HG02884 (cell line): ENCODE results near the gene OBSCN.
A peak's percentile ranks its signal among the peaks of the same experiment; 100 is the strongest.
"Not testable (repeated sequence)": the region's sequence is repeated elsewhere in the genome, so short reads cannot be mapped to it uniquely, and the experiment has no call there.

Experiments
- ATAC-seq: cut with Tn5 transposase; IDR thresholded peaks from one replicate; pipeline ENCODE4 v1.9.1; 2021; ENCODE audit warnings: mild to moderate bottlenecking, moderate library complexity; ENCODE audit not compliant: unreplicated experiment

OBSCN gene

GRCh38 chr1:228169345-228169744, 38.5 kb upstream of the OBSCN start:
- ATAC-seq = no peak

- ATAC-seq = no peak
Observed at GRCh38 chr1:228170666-228171065, 37.2 kb upstream of the OBSCN start.

DNA sequence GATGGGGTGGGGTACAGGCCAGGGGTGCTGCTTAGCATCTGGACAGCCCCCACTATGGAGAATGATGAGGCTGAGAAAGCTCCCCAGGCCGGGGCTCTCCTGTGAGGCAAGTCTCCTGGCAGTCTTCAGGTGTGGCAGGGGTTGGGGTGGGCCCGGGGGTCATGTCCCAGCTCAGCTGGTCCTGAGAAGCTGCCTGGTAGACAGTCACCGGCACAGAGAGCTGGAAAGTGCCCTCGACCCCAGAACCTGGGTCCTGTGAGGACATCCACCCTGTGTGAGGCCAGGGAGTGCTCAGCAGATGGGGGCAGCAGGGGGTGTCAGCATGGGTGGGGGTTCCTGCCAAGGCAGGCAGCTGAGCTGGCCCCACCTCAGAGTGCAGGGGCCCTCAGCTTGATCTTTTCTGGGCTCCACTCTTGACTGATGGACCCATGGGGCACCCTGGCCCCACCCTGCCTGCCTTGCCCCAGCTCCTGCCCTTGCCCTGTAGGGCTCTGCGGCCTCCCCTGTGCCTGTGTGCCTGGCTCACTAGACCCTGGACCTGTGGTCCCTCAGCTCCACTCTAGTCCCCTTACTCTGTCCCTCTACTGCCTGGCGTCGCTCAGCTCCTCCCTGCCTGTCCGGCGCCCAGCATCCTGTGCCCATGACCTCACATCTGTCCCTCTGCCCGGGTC, 36.5 kb upstream of the OBSCN start:
- no peak for ATAC-seq

GRCh38 chr1:228172591-228173527, 35.0 kb upstream of the OBSCN start:
- no peak for ATAC-seq

- not testable (repeated sequence) for ATAC-seq
Observed at GRCh38 chr1:228173528-228174481, 34.0 kb upstream of the OBSCN start.

GRCh38 chr1:228174482-228175315, 33.1 kb upstream of the OBSCN start:
- peak; percentile 64 for ATAC-seq

DNA sequence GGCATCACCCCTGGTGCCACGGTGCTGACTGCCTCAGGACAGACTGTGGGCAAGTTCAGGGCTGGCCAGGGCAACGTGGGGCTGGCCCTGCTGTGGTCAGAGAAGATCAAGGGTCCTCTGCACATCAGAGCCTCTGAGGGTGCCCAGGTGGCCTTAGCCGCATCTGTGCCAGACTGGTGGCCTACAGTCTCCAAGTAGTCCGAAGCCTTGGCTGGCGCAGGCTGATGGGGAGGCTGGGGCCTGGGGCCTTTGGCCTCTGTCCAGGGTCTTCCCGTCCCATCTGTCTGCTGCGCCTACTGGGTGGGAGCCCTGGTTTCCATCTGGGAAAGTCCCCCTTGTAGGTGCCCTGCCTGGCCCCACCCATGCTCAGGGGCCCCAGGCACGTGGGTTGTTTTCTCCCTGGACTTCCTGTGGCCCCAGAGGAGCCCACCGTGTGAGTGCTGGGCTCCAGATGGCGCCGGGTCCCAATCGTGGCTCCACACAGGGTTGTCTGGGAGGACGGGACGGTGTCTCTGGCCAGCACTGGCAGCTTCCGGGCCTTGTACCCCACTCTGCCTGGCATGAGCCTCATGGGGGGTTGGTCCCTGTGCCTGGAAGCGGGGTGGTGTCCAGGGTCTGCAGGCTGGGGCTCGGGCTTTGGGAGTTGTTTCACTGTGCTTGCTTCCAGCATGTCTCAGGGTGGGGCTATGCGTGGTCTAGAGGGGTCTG, 32.4 kb upstream of the OBSCN start:
- no peak for ATAC-seq

GRCh38 chr1:228176024-228176395, 31.8 kb upstream of the OBSCN start:
- no peak for ATAC-seq

GRCh38 chr1:228176461-228177182, 31.2 kb upstream of the OBSCN start:
- no peak for ATAC-seq

GRCh38 chr1:228177183-228177475, 30.7 kb upstream of the OBSCN start:
- no peak for ATAC-seq

GRCh38 chr1:228177721-228178710, 29.8 kb upstream of the OBSCN start:
- no peak for ATAC-seq

GRCh38 chr1:228178737-228179684, 28.8 kb upstream of the OBSCN start:
- no peak for ATAC-seq

DNA sequence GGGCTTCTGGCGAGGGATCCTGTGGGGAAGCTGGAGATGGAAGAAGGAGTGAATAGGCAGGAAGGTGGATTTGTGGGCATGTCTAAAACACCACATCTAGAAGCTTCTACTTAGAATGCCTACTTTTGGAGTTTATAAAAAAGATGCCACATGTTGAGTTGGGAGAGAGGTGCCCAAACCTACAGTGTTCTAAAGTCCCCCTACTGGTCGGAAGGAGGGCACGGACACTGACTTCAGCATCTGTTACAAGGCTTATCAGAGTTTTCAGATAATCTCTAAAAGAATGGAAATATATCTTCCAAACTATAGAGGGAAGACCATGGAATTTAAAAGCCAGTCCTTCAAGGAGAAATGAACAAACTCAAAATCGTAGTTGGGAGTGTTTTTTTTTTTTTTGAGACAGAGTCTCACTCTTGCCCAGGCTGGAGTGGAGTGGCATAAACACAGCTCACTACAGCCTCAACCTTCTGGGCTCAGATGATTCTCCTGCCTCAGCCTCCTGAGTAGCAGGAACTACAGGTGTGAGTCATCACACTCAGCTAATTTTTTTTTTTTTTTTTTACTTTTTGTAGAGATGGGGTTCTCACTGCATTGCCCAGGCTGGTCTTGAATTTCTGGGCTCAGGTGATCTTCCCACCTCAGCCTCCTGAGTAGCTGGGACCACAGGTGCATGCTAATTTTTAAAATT, 27.4 kb upstream of the OBSCN start:
- no peak for ATAC-seq

DNA sequence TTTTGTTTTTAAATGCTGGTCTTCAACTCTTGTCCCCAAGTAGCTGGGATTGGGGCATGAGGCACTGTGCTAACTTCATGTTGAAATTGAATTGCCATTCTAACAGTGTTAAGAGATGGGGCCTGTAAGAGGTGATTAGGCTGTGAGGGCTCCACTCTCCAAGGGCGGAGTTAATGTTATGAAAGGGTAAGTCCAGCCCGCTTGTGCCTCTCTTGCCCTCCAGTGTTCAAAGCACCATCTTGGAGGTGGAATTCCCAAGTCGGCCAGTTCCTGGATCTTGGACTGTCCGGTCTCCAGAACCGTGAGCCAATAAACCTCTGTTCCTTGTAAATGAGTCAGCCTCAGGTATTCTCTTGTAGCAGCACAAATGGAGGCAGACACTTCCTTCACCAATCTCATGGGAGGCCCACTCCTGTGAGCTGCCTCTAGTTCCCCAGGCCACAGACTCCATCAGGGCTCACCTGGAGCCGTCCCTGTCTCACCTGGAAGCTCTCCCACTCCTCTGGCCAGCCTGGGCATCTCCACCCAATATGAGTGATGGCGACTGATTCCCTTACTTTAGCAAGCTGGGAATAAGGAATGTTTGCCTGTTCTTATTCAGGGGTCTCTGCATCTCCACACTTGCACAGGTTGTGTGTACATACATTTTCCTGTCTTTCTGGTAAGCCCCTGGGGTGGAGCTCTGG, 26.7 kb upstream of the OBSCN start:
- no peak for ATAC-seq

DNA sequence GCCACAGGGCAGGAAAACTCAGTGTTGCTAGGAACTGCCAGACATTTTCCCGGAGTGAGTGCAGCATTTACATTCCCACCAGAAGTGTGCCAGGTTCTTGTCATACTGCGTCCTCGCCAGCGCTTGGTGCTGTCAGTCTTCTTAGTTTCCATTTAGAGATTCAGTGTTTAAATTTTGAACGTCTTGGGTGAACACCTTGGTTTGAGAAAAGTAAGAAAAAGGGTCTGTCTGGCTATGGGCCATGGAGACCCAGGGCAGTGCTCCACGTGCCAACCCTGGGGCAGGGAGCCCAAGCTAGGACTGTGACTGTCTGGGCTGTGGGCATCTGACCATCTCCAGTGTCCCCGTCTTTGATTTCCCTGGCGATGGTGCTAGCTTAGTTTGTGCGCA, 26.2 kb upstream of the OBSCN start:
- no peak for ATAC-seq
